Ovary (tissue), 3 donors: ENCODE data around the gene FRMD4A.

Experiments
- CTCF ChIP-seq, 3 donors: fragments of 450-650 bp in 2 of 3; fragments of 200-600 bp in 1 of 3; IDR thresholded peaks; one replicate each; pipeline versions ENCODE4 v1.5.1 to v1.8.0; 2016 to 2022; ENCODE audit warnings: antibody characterized with exemption in 3 of 3, mild to moderate bottlenecking in 1 of 3
- EP300 ChIP-seq: sonication (generic); formaldehyde crosslinking; IDR thresholded peaks from one replicate; pipeline ENCODE4 v1.6.1; 2017; ENCODE audit warnings: antibody characterized with exemption
- donor health status: DM: no; HTN: no; CAD: no.

- TF ChIP-seq CTCF (IDR thresholded peaks at IDR 0.05), result no peak
- no peak for TF ChIP-seq EP300
Measured at GRCh38 chr10:14278533-14278932, 52.2 kb downstream of the FRMD4A start.
